ENCODE results near the gene PLCL2.

Gene PLCL2

DNA sequence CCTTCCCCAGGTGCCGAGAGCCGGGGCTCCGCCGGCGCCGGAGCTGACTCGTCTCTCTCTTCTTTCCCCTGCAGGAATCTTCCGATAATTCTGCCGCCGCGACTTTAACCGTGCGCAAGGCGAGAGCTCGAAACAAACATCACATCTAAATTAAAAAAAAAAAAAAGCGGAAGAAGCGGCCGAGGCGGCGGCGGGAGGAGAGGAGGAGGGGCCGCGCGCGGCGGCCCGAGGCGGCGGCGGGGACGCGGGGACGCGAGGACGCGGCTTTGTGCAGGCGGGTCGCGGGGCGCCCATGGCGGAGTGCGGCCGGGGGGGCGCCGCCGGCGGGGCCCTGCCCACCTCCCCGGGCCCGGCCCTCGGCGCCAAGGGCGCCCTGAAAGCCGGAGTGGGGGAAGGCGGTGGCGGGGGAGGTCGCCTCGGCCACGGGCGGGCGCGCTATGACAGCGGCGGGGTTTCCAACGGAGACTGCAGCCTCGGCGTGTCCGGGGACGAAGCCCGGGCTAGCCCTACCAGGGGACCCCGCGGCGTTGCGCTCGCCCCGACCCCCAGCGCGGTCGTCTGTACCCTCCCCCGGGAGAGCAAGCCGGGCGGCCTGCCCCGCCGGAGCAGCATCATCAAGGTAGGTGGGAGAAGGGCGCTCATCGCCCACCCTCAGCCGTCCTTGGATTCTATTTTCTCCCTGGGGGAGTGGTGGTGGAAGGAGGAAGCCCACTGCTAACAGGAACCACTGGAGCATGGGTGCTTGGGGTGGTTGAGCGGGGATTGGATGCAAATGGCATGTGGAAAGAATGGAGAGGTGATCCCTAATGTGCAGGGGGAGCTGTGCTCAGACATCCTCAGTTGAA is at the start of gene PLCL2:
Gene PLCL2 (plus strand): TSS at position 208 of the 845 bp plus-strand sequence. CDS start 85 bp downstream, at position 293.
- DNase-seq (ENCODE audit: low spot score), result peak; percentile 41

DNA sequence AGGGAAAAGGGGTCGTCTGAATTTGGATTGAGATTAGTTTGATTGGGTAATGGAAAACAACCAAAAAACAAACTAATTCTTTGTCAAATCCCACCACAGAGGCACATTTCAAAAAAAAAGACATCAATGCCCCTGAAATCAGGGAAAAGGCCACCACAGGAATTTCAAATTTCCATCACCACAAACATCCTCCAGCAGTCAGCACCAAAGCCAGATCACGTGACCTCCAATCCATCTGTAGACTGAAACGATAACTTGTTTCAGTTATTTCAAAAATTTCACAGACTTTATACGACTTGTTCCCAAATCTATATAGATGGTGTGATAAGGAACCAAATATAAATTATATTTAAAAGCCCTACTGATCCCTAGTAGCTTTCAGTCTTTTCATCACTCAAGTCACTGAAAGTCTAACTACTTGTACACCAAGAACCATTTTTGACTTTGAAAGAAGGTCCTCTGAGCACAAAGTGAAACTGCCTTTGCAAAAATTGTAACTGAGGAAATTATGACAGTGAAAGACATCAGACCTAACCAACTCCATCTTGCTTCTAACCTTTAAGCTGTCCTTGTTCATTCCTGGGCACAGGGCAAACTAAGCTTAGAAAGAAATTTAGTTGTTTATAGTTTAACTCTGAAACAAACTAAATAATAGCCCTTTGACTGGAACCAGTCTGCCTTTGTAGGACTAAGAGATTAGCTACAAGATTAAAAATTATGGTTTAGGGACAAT is 48.1 kb upstream of the PLCL2 start:
- no peak for DNase-seq (ENCODE audit: low spot score)

DNA sequence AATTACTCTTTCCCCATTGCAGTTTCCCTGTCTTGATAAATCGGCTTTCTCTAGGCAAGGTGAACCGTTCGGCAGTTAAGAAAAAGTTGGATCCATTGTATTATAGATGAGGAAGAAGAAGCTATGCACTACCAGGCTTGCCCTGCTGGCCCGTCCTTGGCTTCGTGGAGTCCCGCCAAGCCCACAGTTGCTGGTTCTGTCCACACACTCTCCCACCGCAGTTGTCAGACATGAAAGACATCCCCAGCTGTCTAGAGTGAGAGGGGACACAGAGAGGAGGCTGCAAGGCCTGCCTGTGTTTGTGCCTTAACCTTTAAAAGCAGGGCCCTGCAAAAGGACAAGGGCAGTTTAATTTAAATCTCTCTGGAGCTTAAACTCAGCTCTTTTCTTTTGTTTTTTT is 47.2 kb upstream of the PLCL2 start:
- DNase-seq (ENCODE audit: low spot score), result no peak

DNA sequence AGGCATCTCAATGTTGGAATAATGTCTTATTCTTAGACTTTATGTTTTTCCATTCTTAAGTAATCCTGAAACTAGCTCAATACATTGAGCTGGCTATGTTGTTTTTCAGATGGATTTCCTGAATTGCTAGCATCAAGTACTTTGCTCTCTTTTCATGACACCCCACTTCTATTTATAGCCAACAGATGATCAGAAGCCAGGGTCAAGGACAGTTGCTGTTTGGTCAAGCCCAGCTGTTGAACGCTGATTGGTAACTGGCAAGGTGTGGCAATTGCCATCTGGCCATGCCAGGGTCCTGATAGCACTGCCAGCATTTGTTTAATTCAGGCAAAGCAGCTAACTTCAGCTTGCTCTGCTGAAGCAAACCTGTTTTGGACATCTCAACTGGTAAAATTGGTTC is 46.2 kb upstream of the PLCL2 start:
- DNase-seq (ENCODE audit: low spot score), result peak; percentile 82

DNA sequence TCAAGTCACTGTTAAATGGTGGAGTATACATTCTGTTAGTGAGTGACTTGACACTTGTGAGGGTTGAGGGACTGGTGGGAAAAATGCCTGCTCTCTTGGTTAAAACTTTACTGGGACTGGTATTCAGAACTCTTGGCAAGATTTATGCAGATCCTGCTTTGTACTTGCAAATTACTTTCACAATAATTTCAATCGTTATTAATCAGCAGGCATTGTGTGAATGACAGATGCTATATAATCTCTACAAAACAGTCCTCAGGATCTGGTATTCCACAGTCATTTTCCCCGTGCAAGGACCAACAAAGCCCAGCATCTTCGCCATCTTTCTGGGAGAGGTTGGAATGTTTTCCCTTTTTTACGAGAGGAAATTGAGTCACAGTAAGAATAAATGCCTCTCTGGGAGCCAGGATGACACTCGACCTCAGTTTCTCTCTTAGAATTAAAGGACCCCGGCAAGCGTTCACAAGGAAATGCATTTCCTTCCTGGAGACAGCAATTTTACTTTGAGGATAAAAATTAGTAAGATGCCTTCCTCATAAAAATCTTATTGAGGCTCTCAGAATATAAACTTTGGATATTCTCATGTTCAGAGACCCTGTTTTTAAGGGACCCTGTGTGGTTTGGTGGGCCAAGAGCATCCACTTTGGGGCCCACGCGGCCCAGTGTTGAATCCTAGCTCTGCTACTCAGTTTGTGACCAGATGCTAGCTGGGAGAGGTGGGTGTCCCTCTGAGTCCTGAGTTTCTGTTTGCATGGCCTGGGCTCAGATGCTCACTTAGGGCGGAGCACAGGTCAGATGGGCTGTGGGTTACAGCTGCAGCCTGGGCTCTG is 45.3 kb upstream of the PLCL2 start:
- no peak for DNase-seq (ENCODE audit: low spot score)

DNA sequence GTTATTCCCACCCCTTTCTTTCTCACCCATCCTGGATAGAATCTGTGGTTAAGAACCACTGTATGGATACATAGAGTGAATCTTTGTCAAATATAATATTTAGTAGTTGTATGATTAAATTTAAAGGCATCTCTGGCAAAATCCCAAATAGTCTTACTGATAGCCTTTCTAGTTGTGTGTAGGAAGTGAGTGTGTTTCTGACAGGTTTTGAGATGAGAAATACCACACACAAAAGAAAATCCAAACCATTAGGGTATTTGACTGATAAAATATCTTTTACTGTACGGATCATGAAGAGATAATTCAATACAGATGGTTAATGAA is 44.7 kb upstream of the PLCL2 start:
- peak; percentile 34 for DNase-seq (ENCODE audit: low spot score)

DNA sequence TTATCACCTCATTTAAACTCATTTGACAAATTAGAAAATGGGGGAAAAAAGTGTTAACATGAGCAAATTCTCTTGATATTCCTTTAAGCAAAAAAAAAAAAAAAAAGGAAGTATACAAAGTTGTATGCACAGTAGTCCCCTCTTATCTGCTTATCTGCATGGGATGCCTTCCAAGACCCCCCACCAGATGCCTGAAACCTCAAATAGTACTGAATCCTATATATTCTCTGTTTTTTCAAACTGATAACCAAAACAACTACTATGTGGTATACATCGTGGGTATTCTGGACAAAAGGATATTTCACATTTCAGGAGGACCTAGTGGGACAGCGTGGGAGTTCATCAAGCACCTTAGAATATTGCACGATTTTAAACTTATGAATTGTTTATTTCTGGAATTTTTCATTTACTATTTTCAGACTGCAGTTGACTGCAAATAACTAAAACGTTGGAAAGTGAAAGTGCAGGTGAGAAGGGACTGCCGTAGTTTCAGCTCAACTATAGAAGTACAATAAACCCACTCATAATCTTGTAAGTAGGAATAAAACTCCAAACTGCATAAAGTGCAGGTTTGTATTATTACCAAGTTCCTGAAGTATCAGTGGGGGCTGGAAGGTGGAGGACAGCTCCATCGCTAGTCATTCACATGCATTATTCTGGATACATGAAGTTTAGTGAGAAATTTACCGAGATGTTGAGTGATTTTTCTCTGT is 43.6 kb upstream of the PLCL2 start:
- peak; percentile 26 for DNase-seq (ENCODE audit: low spot score)

DNA sequence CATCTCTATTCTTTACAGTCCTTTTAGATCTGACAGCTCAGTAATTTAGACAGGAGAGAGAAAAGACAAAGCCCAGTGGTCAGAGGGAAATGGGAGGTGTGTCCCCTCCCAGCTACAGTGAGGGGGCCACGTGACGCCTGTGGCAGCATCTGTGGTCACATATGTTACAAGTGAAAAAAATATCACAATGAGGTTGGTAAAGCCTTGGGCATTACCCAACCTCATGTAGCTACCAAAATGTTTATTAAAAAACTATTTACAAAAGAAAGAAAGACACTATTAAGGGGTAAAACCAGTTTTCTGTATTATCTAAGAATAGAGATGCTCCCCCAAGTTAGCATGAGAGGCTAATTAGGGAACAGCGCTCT is 42.9 kb upstream of the PLCL2 start:
- DNase-seq (ENCODE audit: low spot score), result peak; percentile 15

DNA sequence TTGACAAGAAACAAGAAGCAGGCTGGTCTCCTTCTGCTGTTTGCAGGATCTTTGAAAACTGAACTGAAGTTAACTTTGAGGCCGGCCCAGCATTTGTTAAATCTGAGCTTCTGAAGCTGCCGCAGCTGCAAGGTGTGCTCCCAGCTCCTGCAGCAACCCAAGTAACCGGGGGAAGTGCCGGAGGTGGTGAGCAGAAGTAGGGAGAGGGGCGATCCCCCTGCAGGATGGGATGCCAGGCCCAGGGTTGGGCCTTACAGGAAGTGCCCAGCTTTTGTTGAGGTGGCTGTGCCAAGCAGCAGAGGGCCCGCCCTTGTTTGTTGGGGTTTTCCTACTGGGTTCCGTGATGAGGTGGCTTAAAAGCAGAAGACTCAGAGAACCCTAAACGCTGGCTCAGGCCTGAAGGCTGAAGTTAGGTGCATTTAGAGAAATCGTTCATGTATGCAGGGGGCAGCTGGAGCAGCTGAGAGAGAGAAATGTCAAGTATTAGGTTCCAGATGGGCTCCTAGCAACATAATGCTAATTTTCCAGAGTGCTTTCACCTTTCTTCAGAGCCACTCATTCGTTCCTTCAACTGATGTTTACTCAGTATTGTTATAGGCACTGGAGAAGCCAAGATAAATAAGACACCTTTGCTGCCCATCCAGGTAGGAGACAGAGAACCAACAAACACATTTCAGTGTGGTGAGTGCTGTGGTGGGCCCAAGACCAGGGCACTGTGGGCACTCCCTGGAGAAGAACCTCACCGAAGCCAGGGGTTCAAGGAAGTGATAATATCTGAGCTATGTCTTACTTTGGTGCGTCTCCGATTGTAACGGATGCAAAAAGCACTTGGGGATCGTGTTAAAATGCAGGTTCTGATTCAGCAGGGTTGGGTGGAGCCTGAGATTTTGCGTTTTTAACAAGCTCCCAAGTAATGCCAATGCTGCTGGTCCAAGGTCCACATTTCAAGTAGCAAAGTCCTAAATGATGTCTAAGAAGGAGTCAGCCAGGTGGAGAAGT is 42.2 kb upstream of the PLCL2 start:
- DNase-seq (ENCODE audit: low spot score), result peak; percentile 32

DNA sequence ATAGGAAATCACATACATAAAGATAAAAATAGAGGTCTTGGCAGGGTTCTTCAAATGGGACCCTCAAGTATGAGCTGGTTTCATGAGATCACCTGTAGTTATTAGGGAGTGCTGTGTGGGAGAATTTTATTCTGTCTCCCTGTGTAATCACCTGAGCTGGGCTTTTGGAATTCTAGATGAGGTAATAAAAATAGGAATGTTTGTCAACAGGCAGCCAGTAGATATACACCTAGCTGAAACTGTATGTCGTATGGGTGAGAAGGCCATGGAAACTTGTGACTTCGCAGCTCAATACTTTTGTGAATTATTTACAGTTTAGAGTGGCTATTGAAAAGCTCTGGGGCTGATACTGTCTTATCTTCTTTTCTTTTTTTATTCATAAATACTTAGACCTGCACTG is 40.5 kb upstream of the PLCL2 start:
- DNase-seq (ENCODE audit: low spot score), result no peak

DNA sequence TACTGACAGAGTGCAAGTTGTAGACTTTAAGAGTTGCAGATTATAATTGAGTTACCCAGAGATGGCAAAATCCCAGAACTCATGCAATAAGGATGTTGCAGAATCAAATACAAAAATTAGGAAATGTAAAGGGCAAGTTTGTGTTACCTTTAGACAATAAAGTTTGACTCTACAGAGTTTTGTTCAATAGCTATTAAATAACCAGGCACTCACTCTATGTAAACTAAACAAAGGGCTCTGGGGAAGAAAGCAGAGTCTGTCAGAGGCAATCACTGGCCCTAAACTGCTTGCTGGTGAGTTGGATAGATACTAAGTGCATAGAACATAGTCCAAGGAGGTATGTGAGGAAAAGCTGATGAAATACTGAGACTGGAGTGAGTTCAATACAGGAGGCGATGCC is 40.0 kb upstream of the PLCL2 start:
- DNase-seq (ENCODE audit: low spot score), result no peak

DNA sequence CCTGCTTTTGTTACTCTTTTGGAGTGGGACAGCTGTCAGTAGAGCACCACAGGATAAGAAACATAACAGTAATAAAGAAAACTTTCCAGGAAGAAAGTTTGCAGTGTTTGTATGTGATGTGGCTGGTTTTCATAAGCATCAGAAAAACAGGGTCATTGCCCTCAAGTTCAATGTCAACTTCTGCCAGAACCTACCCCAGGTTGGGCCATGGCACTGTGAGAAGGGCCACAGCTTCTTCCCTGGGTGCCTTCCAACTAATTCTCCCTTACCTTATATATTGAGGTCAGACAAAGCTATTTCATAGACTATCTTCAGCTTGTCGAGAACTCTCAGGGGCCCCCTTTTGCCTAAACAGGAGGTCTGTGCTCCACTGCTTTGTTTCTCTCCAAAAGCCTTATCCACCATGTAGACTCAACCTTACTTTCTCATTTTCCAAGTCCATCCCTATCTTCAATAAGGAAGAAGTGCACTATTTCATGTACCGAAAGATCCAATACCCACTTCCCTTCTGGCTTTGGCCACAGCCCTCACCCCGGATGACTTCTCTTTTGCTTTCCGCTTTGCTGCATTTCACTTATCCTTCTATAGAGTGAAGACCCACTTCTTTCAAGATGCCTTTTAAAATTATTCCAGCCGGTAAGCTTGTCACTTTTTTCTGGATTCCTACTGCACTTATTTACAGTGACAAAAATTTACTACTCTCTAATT is 38.2 kb upstream of the PLCL2 start:
- DNase-seq (ENCODE audit: low spot score), result no peak

DNA sequence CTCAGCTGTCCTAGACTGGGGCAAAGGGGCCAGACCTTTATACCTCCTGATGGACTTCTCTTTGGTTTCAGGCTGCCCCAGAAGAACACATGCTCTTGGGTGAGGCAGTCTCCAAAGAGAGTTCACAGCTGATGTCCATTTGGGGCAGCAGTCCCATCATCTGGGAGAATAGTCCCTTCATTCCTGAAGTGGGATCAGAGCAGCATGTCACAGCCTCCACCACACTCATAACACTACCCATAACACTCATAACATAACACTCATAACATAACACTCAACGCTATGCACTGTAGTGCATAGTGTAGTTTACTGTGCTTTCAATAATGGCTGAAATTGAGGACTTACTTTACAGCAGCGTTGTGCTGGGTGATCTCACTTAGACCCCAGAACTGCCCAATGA is 36.7 kb upstream of the PLCL2 start:
- DNase-seq (ENCODE audit: low spot score), result no peak

DNA sequence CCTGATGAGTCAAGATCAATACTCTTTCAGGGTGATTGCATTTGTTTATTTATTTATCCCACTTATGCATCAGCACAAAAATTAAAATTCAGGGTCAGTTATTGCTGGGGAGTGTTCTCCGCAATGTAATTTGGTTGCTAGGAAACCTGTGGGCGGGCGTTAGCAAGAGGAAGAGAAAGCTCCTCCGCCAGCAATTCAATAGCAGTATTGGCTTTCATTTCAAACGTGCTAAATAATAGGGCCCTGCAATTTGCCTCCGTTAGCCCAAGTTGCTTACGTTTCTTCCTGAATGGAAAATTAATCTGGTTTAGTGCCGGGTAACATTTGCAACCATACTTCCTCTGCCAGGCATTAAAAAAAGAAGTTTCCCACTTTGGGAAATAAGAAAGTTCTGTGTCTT is 35.5 kb upstream of the PLCL2 start:
- DNase-seq (ENCODE audit: low spot score), result peak; percentile 56

DNA sequence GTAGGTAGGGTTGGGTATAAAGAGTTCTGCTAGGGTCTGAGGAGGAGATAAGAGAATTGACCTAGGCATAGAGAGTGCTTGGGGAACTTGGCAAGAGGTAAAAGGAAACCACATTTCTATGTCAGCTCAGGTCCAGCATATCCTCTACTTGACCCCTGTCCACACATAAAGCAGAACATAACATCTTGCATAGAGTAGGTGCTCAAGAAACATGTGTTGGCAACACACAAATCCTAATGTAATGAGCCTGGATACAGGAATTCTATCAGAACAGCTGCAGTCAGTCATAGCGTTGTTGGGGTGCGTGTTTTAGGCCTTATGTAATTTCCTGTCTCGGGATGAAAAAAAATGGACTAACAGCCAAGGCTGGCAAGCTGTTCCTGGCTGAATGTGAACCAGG is 35.0 kb upstream of the PLCL2 start:
- DNase-seq (ENCODE audit: low spot score), result no peak

DNA sequence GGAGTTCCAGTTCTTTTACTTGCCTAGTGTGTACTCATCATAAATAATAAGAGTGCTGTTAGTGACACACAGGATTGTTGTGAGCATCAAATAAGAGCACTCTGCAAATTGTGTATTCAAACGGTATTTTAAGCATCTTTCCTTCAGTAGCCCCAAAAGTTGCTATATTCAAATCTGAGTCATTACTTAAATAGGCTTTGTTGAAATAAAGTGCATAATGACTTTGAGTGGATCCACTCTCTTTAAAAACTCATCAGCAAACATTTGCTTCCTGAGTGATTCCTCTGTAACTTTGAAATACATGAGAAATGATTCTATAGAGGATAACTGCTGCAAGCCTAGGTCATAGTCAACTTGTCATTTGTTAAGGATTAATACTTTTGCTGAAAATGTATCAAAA is 29.3 kb upstream of the PLCL2 start:
- no peak for DNase-seq (ENCODE audit: low spot score)

DNA sequence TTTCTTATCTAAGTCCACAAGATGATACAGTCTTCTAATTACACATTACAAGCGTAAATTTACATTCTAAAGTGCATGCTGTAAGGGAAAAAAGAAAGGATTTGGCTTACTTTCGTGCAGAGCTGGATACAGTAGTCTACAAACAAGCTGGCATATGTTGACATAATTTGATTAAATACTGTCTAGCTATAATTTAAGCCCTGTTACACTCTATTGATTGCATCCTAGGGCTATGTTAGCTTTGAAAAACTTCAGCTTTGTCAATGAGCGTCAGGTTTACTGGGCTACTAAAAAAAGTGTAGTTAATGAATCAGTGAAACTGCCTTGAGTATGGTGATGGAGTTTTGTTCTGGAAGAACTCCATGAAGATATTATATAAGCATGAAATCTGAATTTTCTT is 24.5 kb upstream of the PLCL2 start:
- no peak for DNase-seq (ENCODE audit: low spot score)

DNA sequence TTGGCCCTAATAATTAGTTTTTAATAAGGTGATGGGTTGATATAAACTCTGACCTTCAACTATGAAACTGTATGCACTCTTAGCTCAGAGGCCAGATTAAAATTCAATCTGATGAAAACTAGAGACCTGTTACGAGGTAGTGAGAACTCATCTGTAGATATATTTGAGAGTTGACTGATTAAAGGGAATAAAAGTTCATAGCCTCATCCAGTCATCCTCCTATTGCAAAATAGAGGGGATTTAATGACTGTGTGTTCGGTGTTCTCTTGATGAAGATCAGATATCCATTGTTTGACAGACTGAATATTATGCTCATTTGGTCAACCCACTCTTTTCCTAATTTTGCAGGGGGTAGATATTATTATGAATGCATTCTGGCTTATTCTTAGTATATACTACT is 23.3 kb upstream of the PLCL2 start:
- DNase-seq (ENCODE audit: low spot score), result no peak

DNA sequence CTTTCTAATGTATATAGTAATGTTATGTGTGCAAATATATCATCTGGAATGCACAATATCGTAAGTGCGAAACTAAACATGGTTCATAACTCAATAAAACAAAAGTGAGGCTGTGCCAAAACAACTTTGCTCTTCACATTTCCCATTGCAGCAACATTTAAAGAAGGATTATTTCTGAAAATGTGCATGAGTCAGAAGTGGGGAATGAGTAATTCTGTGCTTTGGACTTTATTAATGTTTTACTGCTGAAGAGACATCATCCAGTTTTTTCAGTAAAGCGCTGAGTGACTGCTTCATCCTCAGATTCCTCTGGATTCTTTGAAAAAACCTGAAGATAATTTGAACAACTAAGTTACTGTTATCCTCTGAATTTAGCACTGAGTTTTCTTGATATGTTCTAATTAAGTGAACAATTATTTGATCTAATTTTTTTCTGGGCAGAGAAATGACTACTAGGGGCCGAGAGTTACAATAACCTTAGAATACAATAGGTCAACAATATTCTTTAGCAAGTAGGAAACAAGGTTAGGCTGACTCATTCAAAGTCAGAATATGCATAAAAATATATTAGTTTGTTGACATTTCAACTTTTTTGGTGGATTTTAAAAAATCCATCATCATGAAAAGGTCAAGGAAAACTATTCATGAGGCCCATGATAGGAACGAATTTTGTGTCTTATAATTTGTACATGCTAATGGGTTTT is 20.0 kb upstream of the PLCL2 start:
- DNase-seq (ENCODE audit: low spot score), result no peak

DNA sequence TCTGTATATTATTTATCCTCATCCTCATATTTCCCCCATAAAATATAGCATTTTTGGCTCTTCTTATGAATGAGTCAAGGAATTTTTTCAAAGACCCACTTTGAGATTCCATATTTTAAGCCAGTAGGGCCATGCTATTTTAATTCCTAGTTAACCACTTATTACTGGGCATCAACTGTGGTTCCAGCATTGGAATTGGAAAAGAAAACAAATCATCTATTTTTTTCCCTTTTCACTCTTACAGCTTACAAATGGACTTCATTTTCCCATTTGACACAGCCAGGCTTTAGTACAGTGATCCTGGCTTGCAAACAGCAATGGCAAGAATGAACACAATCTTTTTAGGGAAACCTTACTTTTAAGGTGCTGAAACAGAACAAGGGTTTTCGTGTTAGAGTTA is 19.4 kb upstream of the PLCL2 start:
- no peak for DNase-seq (ENCODE audit: low spot score)

Measured in hematopoietic multipotent progenitor cell treated with erythropoietin and hydrocortisone succinate and interleukin-3 and kit ligand, for 15 days (in vitro differentiated cells).